Mesendoderm (in vitro differentiated cells): Measurements from ENCODE around the gene SVOP.
"Not testable (repeated sequence)": the region's sequence is repeated elsewhere in the genome, so short reads cannot be mapped to it uniquely, and the experiment has no call there.

Source experiments
- DNase-seq: peaks from one replicate; pipeline ENCODE4 v3.0.0; 2013
- H2AK5ac ChIP-seq: 2 replicates; pipeline ENCODE4 v1.6.1; 2013; ENCODE audit warnings: low read length, inconsistent platforms
- H2BK120ac ChIP-seq: 2 replicates; pipeline ENCODE4 v1.6.1; 2013; ENCODE audit warnings: low read depth, mild to moderate bottlenecking, low read length, moderate library complexity, mixed read lengths
- H2BK15ac ChIP-seq: replicated peaks from 2 replicates; pipeline ENCODE4 v1.6.1; 2013; ENCODE audit warnings: low read depth, mild to moderate bottlenecking, moderate library complexity
- H2BK5ac ChIP-seq: 2 replicates; pipeline ENCODE4 v1.6.1; 2013; ENCODE audit warnings: low read length, inconsistent platforms
- H3K18ac ChIP-seq: 2 replicates; pipeline ENCODE4 v1.6.1; 2013; ENCODE audit warnings: mild to moderate bottlenecking, low read length, mixed read lengths
- H3K23ac ChIP-seq: one replicate; pipeline ENCODE4 v1.6.1; 2013; ENCODE audit warnings: low read length
- H3K27ac ChIP-seq: 2 replicates; pipeline ENCODE4 v1.5.1; 2013; ENCODE audit warnings: low read depth, mild to moderate bottlenecking, inconsistent platforms, low read length, moderate library complexity
- H3K27me3 ChIP-seq: 2 replicates; pipeline ENCODE4 v1.6.1; 2013; ENCODE audit warnings: low read length, control low read depth, mild to moderate bottlenecking, inconsistent platforms; ENCODE audit not compliant: insufficient read depth, poor library complexity
- H3K36me3 ChIP-seq: 2 replicates; pipeline ENCODE4 v1.6.1; 2013; ENCODE audit warnings: low read length, inconsistent platforms; ENCODE audit not compliant: control insufficient read depth, insufficient read depth
- H3K4ac ChIP-seq: one replicate; pipeline ENCODE4 v1.6.1; 2013; ENCODE audit warnings: low read depth, mild to moderate bottlenecking, low read length, moderate library complexity
- H3K4me1 ChIP-seq: 2 replicates; pipeline ENCODE4 v1.6.1; 2013; ENCODE audit warnings: low read depth, low read length, inconsistent platforms; ENCODE audit not compliant: control insufficient read depth
- H3K4me2 ChIP-seq: 2 replicates; pipeline ENCODE4 v1.6.1; 2013; ENCODE audit warnings: low read length
- H3K4me3 ChIP-seq: 2 replicates; pipeline ENCODE4 v1.5.1; 2013; ENCODE audit warnings: mild to moderate bottlenecking, low read length
- H3K56ac ChIP-seq: one replicate; pipeline ENCODE4 v1.6.1; 2013; ENCODE audit warnings: low read length
- H3K79me1 ChIP-seq: 2 replicates; pipeline ENCODE4 v1.6.1; 2013; ENCODE audit warnings: low read length, inconsistent platforms
- H3K79me2 ChIP-seq: 2 replicates; pipeline ENCODE4 v1.6.1; 2013; ENCODE audit warnings: mild to moderate bottlenecking, low read length; ENCODE audit not compliant: control insufficient read depth, insufficient read depth
- H3K9ac ChIP-seq: 2 replicates; pipeline ENCODE4 v1.6.1; 2013; ENCODE audit warnings: low read length, inconsistent platforms
- H4K5ac ChIP-seq: one replicate; pipeline ENCODE4 v1.6.1; 2013; ENCODE audit warnings: low read length
- H4K8ac ChIP-seq: one replicate; pipeline ENCODE4 v1.6.1; 2013; ENCODE audit warnings: low read depth, mild to moderate bottlenecking, control low read depth, low read length, moderate library complexity
- WGBS: extraction: QIAGEN DNeasy Blood & Tissue Kit; methylation state at CpG from one replicate; pipeline ENCODE4 v1.1.7; 2013; ENCODE audit warnings: low lambda C conversion rate, missing lambda C conversion rate; ENCODE audit not compliant: insufficient coverage; ENCODE audit errors: extremely low coverage; 5-methylcytosine and 5-hydroxymethylcytosine counted together

The SVOP gene

DNA sequence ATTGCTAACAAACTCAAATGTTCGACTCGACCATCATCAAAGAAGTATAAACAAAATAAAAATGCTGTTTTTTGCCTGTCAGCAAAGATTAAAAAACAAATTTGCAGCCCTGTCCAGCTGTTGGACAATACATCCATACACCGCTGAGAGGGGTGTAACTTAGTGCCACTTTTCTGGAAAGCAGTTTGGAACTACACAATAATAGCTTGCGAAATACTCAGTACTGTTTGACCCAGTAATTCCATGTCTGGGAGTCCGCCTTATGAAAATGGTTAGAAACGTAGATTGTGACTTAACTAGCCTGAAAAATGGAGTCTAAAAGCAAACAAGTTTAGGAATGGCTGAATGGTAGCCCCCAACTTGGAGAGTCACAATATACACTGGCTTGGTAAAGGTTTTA is 37.9 kb upstream of the SVOP start:
- no peak overlapping the region for H3K4me2 ChIP-seq
- H3K27ac ChIP-seq, result no peak overlapping the region
- H3K23ac ChIP-seq, result no peak overlapping the region
- no peak overlapping the region for H2BK15ac ChIP-seq
- H3K9ac ChIP-seq, result no peak overlapping the region
- no peak overlapping the region for H2BK5ac ChIP-seq
- no peak overlapping the region for H3K4me3 ChIP-seq
- no peaks in the 10 kb centered on the region for H3K79me2 ChIP-seq
- no peaks in the 10 kb centered on the region for H3K27me3 ChIP-seq
- H2BK120ac ChIP-seq, result no peak overlapping the region
- WGBS, result no CpG with 5 or more reads among the region's 6 CpGs
- H3K56ac ChIP-seq, result no peak overlapping the region
- H3K18ac ChIP-seq, result no peak overlapping the region
- H2AK5ac ChIP-seq, result no peak overlapping the region
- no peak overlapping the region for H3K4ac ChIP-seq
- no peaks in the 10 kb centered on the region for H3K36me3 ChIP-seq
- DNase-seq, result no peak
- no peaks in the 10 kb centered on the region for H3K79me1 ChIP-seq
- no peaks in the 10 kb centered on the region for H3K4me1 ChIP-seq
- no peak overlapping the region for H4K5ac ChIP-seq
- H4K8ac ChIP-seq, result no peak overlapping the region

DNA sequence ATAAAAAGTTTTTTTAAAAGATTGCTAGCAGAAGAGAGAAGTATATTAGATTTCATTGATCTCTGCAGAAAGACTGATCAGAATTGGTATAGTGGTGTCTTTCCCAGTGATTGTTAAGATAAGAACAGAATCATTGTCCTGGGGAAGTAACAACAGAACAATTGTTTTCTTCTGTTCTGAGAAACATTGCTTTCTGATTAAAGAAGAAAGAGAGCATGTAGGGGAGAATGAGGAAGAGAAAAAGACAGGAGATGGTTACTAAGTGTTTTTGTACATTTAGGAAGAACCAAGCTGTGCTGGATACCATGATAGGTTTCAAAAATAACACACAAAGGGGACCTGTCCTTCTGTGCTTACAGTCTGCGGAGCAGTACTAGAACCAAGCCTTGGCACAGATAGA is 36.5 kb upstream of the SVOP start:
- Histone ChIP-seq H2BK5ac (no peak overlapping the region), H4K5ac (no peak overlapping the region), H4K8ac (no peak overlapping the region), H3K56ac (no peak overlapping the region), H3K36me3 (no peaks in the 10 kb centered on the region), H3K27ac (no peak overlapping the region), H3K79me1 (no peaks in the 10 kb centered on the region), H2BK120ac (no peak overlapping the region), H3K9ac (no peak overlapping the region), H3K4me2 (no peak overlapping the region), H3K18ac (no peak overlapping the region), H3K4me1 (no peaks in the 10 kb centered on the region), H3K4ac (no peak overlapping the region), H3K79me2 (no peaks in the 10 kb centered on the region), H3K27me3 (no peaks in the 10 kb centered on the region), H2AK5ac (no peak overlapping the region), H3K23ac (no peak overlapping the region), H2BK15ac (no peak overlapping the region), H3K4me3 (no peak overlapping the region)
- WGBS, result no CpG with 5 or more reads among the region's 1 CpG
- DNase-seq, result no peak

DNA sequence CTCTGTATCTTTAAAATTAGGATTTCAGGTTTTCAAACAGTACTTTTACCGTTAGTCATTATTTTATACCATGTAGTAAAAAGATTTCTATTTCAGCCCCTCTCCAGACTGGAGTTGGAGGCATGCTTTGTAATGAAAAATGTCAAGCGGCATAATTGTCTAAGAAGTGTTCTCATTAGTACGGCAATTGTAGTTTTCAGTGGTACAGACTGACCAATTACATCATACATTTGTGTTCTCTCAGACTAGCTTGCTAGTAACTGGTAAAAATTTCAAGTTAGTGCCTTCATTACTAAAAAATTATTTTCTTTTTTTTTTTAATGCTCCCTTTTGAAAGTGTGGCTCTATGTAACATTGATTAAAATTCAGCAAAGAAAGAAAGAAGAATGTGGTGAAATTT is 36.0 kb upstream of the SVOP start:
- Histone ChIP-seq H4K8ac (no peak overlapping the region), H3K4me3 (no peak overlapping the region), H3K36me3 (no peaks in the 10 kb centered on the region), H3K18ac (no peak overlapping the region), H3K23ac (no peak overlapping the region), H3K4me1 (no peaks in the 10 kb centered on the region), H3K4ac (no peak overlapping the region), H3K56ac (no peak overlapping the region), H3K27ac (no peak overlapping the region), H3K4me2 (no peak overlapping the region), H4K5ac (no peak overlapping the region), H2BK120ac (no peak overlapping the region), H3K79me2 (no peaks in the 10 kb centered on the region), H2AK5ac (no peak overlapping the region), H3K9ac (no peak overlapping the region), H2BK15ac (no peak overlapping the region), H3K27me3 (no peaks in the 10 kb centered on the region), H3K79me1 (no peaks in the 10 kb centered on the region), H2BK5ac (no peak overlapping the region)
- no CpG with 5 or more reads among the region's 3 CpGs for WGBS
- DNase-seq, result no peak

DNA sequence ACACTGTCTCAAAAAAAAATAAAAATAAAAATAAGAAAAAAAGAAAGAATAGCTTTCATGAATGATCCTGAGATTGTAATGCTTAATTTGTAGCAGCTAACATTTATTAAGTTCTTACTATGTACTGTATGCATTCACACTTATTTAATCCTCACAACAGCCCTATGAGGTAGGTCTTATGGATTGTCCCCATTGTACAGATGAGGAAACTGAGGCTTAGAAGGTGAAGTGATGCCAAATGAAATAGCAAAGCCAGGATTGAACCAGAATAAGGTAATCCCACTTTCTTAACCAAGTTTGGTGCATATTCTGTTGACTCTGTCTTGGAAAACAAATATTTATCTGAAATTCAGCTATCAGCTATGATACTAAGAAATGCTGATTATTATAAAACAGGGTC is 33.7 kb upstream of the SVOP start:
- H3K4me2 ChIP-seq, result no peak overlapping the region
- no peak for DNase-seq
- no peak overlapping the region for H4K8ac ChIP-seq
- no peaks in the 10 kb centered on the region for H3K36me3 ChIP-seq
- no peak overlapping the region for H3K4ac ChIP-seq
- H2BK15ac ChIP-seq, result no peak overlapping the region
- no peak overlapping the region for H4K5ac ChIP-seq
- H3K79me1 ChIP-seq, result no peaks in the 10 kb centered on the region
- H3K4me1 ChIP-seq, result no peaks in the 10 kb centered on the region
- H2AK5ac ChIP-seq, result no peak overlapping the region
- H3K23ac ChIP-seq, result no peak overlapping the region
- no peak overlapping the region for H2BK5ac ChIP-seq
- no peak overlapping the region for H3K4me3 ChIP-seq
- no peak overlapping the region for H3K56ac ChIP-seq
- H3K18ac ChIP-seq, result no peak overlapping the region
- no peak overlapping the region for H3K9ac ChIP-seq
- no peak overlapping the region for H2BK120ac ChIP-seq
- no peaks in the 10 kb centered on the region for H3K27me3 ChIP-seq
- no peaks in the 10 kb centered on the region for H3K79me2 ChIP-seq
- H3K27ac ChIP-seq, result no peak overlapping the region

DNA sequence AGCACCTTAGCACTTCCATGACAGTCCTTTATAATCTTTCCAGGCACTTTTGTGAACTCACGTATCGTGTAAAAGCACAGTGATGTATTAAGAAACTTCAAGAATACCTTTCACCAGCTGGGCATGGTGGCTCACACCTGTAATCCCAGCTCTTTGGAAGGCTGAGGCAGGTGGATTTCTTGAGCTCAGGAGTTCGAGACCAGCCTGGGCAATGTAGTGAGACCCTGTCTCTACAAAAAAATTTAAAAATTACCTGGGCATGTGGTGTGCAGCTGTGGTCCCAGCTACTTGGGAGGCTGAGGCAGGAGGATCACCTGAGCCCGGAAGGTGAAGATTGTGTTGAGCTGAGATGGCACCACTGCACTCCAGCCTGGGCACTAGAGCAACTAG is 33.3 kb upstream of the SVOP start:
- H3K23ac ChIP-seq, H2AK5ac ChIP-seq, H3K4me1 ChIP-seq, H3K9ac ChIP-seq, H3K79me1 ChIP-seq, H3K79me2 ChIP-seq, H2BK15ac ChIP-seq, H2BK120ac ChIP-seq, DNase-seq, H3K4ac ChIP-seq, H3K4me3 ChIP-seq, H4K8ac ChIP-seq, H3K56ac ChIP-seq, H3K36me3 ChIP-seq, H3K4me2 ChIP-seq, H3K18ac ChIP-seq, H2BK5ac ChIP-seq, H3K27me3 ChIP-seq, H4K5ac ChIP-seq, H3K27ac ChIP-seq: not testable (repeated sequence)
- no CpG with 5 or more reads among the region's 4 CpGs for WGBS

DNA sequence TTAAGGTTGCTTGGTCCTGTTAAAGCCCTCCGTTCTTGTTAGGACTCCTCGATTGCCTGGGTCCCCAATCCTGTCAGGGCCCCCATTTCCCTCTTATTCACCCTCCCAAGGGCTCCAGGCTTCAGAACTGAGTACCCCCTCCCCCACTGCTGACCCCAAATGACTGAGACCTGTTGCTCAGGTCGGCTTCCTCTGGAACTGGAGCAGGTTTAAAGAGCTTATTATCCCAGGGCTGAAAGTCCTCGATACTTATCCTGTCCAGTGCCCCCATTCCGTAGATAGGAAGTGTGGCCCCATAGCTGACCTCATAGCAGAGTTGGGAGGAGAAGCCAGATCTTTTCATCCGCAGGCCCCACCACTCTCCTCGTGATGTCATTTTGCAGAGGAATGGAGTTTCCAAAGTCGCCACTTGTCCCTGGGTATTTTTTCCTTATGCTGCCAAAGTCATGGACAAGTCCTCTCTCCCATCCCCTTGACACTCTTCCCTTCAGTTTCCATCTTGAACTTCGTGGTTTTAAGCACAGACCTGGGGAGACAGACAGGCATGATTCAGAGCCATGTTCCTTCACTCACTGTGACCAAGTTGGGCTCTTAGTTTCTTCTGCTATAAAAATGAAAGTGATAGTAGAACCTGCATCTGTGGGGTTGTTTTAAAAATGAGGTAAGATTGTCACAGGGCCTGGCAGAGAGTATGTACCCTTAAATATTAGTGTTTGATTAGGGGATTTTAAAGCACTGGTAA is 32.7 kb upstream of the SVOP start:
- Histone ChIP-seq H3K4me3 (peak overlapping the region; percentile 95), H3K9ac (peak overlapping the region; percentile 82), H4K5ac (no peak overlapping the region), H3K4me2 (peak overlapping the region; percentile 98), H2BK5ac (no peak overlapping the region), H3K4ac (no peak overlapping the region), H3K4me1 (no peaks in the 10 kb centered on the region), H2BK120ac (no peak overlapping the region), H3K27ac (no peak overlapping the region), H3K79me1 (no peaks in the 10 kb centered on the region), H3K27me3 (no peaks in the 10 kb centered on the region), H2BK15ac (no peak overlapping the region), H4K8ac (no peak overlapping the region), H2AK5ac (no peak overlapping the region), H3K23ac (no peak overlapping the region), H3K36me3 (no peaks in the 10 kb centered on the region), H3K56ac (peak overlapping the region; percentile 5), H3K79me2 (no peaks in the 10 kb centered on the region), H3K18ac (no peak overlapping the region)
- no CpG with 5 or more reads among the region's 9 CpGs for WGBS
- DNase-seq, result no peak
